IMR-90 (cell line): ENCODE results near the gene CDKAL1. TPM values are rescaled to one million over a fixed set of nuclear protein-coding genes. Genes with fewer than 3 reads are reported as not detected.

Source experiments
- ATAC-seq: fragments of 200-7000 bp; cut with Tn5 transposase; 2 replicates; pipeline ENCODE4 v1.9.1; 2020; ENCODE audit warnings: low read depth, mild to moderate bottlenecking, moderate library complexity
- BruUV-seq: library from RNA; stranded (reverse); fragments of 400-500 nt; replicated peaks from 2 replicates; lab custom pipeline; 2021; lab: Mats Ljungman, UMichigan
- CTCF ChIA-PET: fragments of 300-600 bp; formaldehyde crosslinking; extraction: SDS; loops from one replicate; lab custom pipeline; 2021; ENCODE audit warnings: antibody characterized with exemption; lab: Yijun Ruan, JAX
- POLR2A ChIA-PET: fragments of 300-600 bp; sonication (Branson Sonifier 250); formaldehyde crosslinking; loops from one replicate; lab custom pipeline; 2022; ENCODE audit warnings: antibody characterized with exemption; ENCODE audit not compliant: unreplicated experiment; lab: Charles Lee
- DNase-seq: peaks from one replicate; pipeline ENCODE4 v3.0.0; 2013
- H2AFZ ChIP-seq: replicated peaks from 2 replicates; pipeline ENCODE3; 2013; ENCODE audit warnings: low read length, mild to moderate bottlenecking; ENCODE audit not compliant: poor library complexity
- H2AK5ac ChIP-seq: 2 replicates; pipeline ENCODE4 v1.6.1; 2013; ENCODE audit warnings: low read depth, low read length, inconsistent platforms
- H2AK9ac ChIP-seq: replicated peaks from 2 replicates; pipeline ENCODE3; 2013; ENCODE audit warnings: mild to moderate bottlenecking, low read depth, low read length, moderate library complexity; ENCODE audit not compliant: poor library complexity
- H2BK120ac ChIP-seq: 2 replicates; pipeline ENCODE4 v1.6.1; 2013; ENCODE audit warnings: low read depth, low read length, inconsistent platforms
- H2BK15ac ChIP-seq: 3 replicates; pipeline ENCODE4 v1.6.1; 2013; ENCODE audit warnings: low read depth, low read length, inconsistent platforms
- H2BK20ac ChIP-seq: 2 replicates; pipeline ENCODE4 v1.6.1; 2013; ENCODE audit warnings: low read depth, mild to moderate bottlenecking, inconsistent platforms, low read length, moderate library complexity
- H2BK5ac ChIP-seq: 2 replicates; pipeline ENCODE4 v1.6.1; 2013; ENCODE audit warnings: mild to moderate bottlenecking, low read depth, low read length, inconsistent platforms; ENCODE audit not compliant: poor library complexity, severe bottlenecking
- H3K14ac ChIP-seq: replicated peaks from 2 replicates; pipeline ENCODE4 v1.6.1; 2013; ENCODE audit warnings: low read depth, low read length, inconsistent platforms
- H3K18ac ChIP-seq: 2 replicates; pipeline ENCODE4 v1.6.1; 2013; ENCODE audit warnings: low read depth, low read length, control low read depth
- H3K23ac ChIP-seq: 2 replicates; pipeline ENCODE4 v1.6.1; 2013; ENCODE audit warnings: low read depth, low read length, inconsistent platforms
- H3K27ac ChIP-seq: 2 replicates; pipeline ENCODE4 v1.5.1; 2013; ENCODE audit warnings: mild to moderate bottlenecking, control low read depth, low read length; ENCODE audit not compliant: insufficient read depth
- H3K27me3 ChIP-seq: 2 replicates; pipeline ENCODE4 v1.6.1; 2013; ENCODE audit warnings: low read length; ENCODE audit not compliant: control insufficient read depth, insufficient read depth
- H3K36me3 ChIP-seq: 2 replicates; pipeline ENCODE4 v1.6.1; 2013; ENCODE audit warnings: low read length, mixed read lengths; ENCODE audit not compliant: control insufficient read depth, insufficient read depth
- H3K4ac ChIP-seq: 2 replicates; pipeline ENCODE4 v1.6.1; 2013; ENCODE audit warnings: low read depth, low read length, inconsistent platforms
- H3K4me1 ChIP-seq: 2 replicates; pipeline ENCODE4 v1.6.1; 2013; ENCODE audit warnings: low read length, mixed read lengths; ENCODE audit not compliant: control insufficient read depth, insufficient read depth
- H3K4me2 ChIP-seq: 2 replicates; pipeline ENCODE4 v1.6.1; 2013; ENCODE audit warnings: low read depth, mild to moderate bottlenecking, control low read depth, low read length, moderate library complexity
- H3K4me3 ChIP-seq: 2 replicates; pipeline ENCODE4 v1.5.1; 2013; ENCODE audit warnings: low read depth, mild to moderate bottlenecking, control low read depth, low read length, moderate library complexity; ENCODE audit not compliant: insufficient read depth
- H3K56ac ChIP-seq: 2 replicates; pipeline ENCODE4 v1.6.1; 2013; ENCODE audit warnings: low read length, inconsistent platforms; ENCODE audit not compliant: insufficient read depth; ENCODE audit errors: extremely low read depth
- H3K79me1 ChIP-seq, 2 experiments: 2 replicates each; pipeline ENCODE4 v1.6.1; 2013; ENCODE audit warnings: low read length in 2 of 2, inconsistent platforms in 1 of 2, low read depth in 1 of 2
- H3K9ac ChIP-seq: 2 replicates; pipeline ENCODE4 v1.6.1; 2013; ENCODE audit warnings: low read depth, low read length, control low read depth
- H3K9me1 ChIP-seq: 2 replicates; pipeline ENCODE4 v1.6.1; 2013; ENCODE audit warnings: low read length, inconsistent platforms; ENCODE audit not compliant: insufficient read depth
- H3K9me3 ChIP-seq: 2 replicates; pipeline ENCODE4 v1.6.1; 2013; ENCODE audit warnings: low read length; ENCODE audit not compliant: control insufficient read depth, insufficient read depth
- H4K20me1 ChIP-seq: 2 replicates; pipeline ENCODE4 v1.6.1; 2013; ENCODE audit warnings: low read length, inconsistent platforms; ENCODE audit not compliant: insufficient read depth
- H4K5ac ChIP-seq: 2 replicates; pipeline ENCODE4 v1.6.1; 2013; ENCODE audit warnings: mild to moderate bottlenecking, low read depth, low read length, control low read depth
- H4K8ac ChIP-seq, 2 experiments: 2 replicates each; pipeline ENCODE4 v1.6.1; 2013; ENCODE audit warnings: low read depth in 2 of 2, low read length in 2 of 2, control low read depth in 1 of 2, inconsistent platforms in 1 of 2
- H4K91ac ChIP-seq: 2 replicates; pipeline ENCODE4 v1.6.1; 2013; ENCODE audit warnings: low read depth, low read length, inconsistent platforms; ENCODE audit not compliant: insufficient read depth
- CHD1 ChIP-seq: IDR thresholded peaks from 2 replicates; pipeline ENCODE4 v1.6.1; 2012; ENCODE audit warnings: low read depth, low read length, improper control_type of control experiment
- WGBS, 2 experiments: methylation state at CpG; one replicate each; pipeline versions ENCODE4 v1.1.5 to v1.1.7; 2013; ENCODE audit warnings: missing lambda C conversion rate in 2 of 2; ENCODE audit not compliant: insufficient read length in 1 of 2; ENCODE audit errors: extremely low coverage in 2 of 2; 5-methylcytosine and 5-hydroxymethylcytosine counted together
- dilution Hi-C: fragments of 300-500 bp; cut with HindIII; formaldehyde crosslinking; loops from one replicate; pipeline ENCODE4 v1.14.3; 2018; ENCODE audit warnings: low sequenced_read_pairs; ENCODE audit not compliant: unreplicated experiment
- in situ Hi-C: fragments of 300-500 bp; cut with MboI; formaldehyde crosslinking; loops from 3 replicates; pipeline ENCODE4 v1.14.3; 2019; ENCODE audit warnings: low sequenced_read_pairs, inconsistent platforms, mixed read lengths
- intact Hi-C: fragments of 100-400 bp; cut with micrococcal nuclease; formaldehyde crosslinking; loops from 2 replicates; pipeline ENCODE4 v1.10.0; 2022
- polyA plus RNA-seq, 3 experiments: library from polyadenylated mRNA; depleted of rRNA; stranded (reverse); fragments of >200 nt; gene quantifications; 2 replicates each; pipeline ENCODE4 v1.2.3, GENCODE V29; 2012; ENCODE audit warnings: low replicate concordance in 1 of 3
- total RNA-seq: library from RNA; depleted of rRNA; stranded (reverse); fragments of >200 nt; gene quantifications from 2 replicates; pipeline ENCODE4 v1.2.3, GENCODE V29; 2012

CDKAL1 gene
- total and polyA plus RNA-seq, 2 of the 4 experiments (the other 2 are of a cell fraction): 3.7 to 13.1 TPM

DNA sequence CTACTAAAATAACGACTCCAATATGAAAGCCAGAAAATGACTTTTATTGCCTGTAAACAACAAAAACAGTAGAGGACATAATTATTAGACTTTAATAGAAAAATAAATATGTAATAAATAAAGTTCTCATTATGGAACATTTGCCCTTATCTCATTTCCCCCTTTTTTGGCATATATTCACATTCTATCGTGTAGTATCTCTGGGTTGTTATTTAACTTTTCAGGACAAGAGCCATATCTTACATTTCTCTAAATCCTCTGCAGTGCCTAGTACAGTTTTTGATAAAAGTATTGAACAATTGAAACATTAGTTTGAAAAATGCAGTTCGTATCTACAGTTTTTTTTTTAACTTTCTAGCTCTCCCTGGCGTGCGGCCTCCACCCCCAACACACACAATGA is 617.3 kb downstream of the CDKAL1 start:
- CTCF ChIA-PET: interaction anchor here (0.6 kb wide), 1 partner anchor 965 kb away, joined by 3 read pairs; no protein-coding TSS in a partner anchor
- Histone ChIP-seq H3K4me3 (no peak overlapping the region), H3K79me1 (no peaks in the 10 kb centered on the region), H3K27ac (no peak overlapping the region), H2BK15ac (no peak overlapping the region), H2BK120ac (no peak overlapping the region), H4K8ac (no peak overlapping the region), H3K4ac (no peak overlapping the region), H3K23ac (no peak overlapping the region), H3K18ac (no peak overlapping the region), H3K36me3 (no peaks in the 10 kb centered on the region; the same call in 1 of the 2 replicates), H3K14ac (no peak overlapping the region), H2BK20ac (no peak overlapping the region), H3K9me1 (0 out of 2 replicates have a peak, but pooled peaks cover under 1% of the 10 kb centered on the region), H4K5ac (no peak overlapping the region), H2AK5ac (no peak overlapping the region), H2AK9ac (no peak overlapping the region), H3K4me2 (no peak overlapping the region), H3K27me3 (no peaks in the 10 kb centered on the region), H2AFZ (no peak overlapping the region), H4K91ac (no peak overlapping the region), H3K9ac (no peak overlapping the region), H3K9me3 (no peaks in the 10 kb centered on the region), H2BK5ac (no peak overlapping the region), H3K56ac (no peak overlapping the region), H4K20me1 (no peaks in the 10 kb centered on the region), H3K4me1 (no peaks in the 10 kb centered on the region)
- ATAC-seq (no peak), DNase-seq (no peak)
- POLR2A ChIA-PET: no interaction called here
- in situ Hi-C loops: no loop called here
- WGBS, 2 experiments: no CpG with 5 or more reads among the region's 5 CpGs
- dilution Hi-C loops: no loop called here
- intact Hi-C loops: no loop called here
- TF ChIP-seq CHD1: no peak
- BruUV-seq: no TSS peak
